Endothelial cell of umbilical vein (primary cell): ENCODE results near the gene TMEM42.

Source experiments
- EZH2 ChIP-seq: IDR thresholded peaks from 2 replicates; pipeline ENCODE4 v1.6.1; 2012; ENCODE audit warnings: borderline replicate concordance, low read depth, mild to moderate bottlenecking, moderate library complexity, low read length, inconsistent platforms; ENCODE audit not compliant: severe bottlenecking
- JUN ChIP-seq: IDR thresholded peaks from 2 replicates; pipeline ENCODE4 v1.6.1; 2011; ENCODE audit warnings: borderline replicate concordance, low read depth; ENCODE audit not compliant: insufficient read length, insufficient read depth
- MYC ChIP-seq: IDR thresholded peaks from one replicate; pipeline ENCODE4 v1.6.1; 2011; ENCODE audit warnings: mild to moderate bottlenecking, low read depth, low read length
- POLR2A ChIP-seq: IDR thresholded peaks from 2 replicates; pipeline ENCODE4 v1.6.1; 2012; ENCODE audit warnings: low read depth, mild to moderate bottlenecking, control low read depth, low read length

DNA sequence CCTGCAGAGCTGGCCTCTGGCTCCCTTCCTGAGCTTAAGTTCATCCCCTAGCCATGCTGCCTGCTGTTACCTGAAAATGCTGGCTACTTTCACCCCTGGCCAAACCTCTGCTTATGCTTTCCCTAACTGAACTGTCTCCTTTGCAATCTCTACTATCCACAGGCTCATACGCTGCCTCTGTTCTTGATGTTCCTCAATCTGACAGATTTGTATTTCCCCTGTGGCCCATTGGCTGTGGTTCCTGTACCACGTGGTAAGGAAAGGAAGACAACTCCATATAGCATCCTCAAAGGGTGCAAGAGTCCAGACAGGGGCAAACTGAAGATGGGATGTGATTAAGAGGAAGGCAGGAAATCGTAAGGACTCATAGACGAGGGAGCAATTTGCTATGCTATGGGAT is 45.9 kb downstream of the TMEM42 start:
- TF ChIP-seq POLR2A: no peak
- no peak for TF ChIP-seq MYC
- no peak for TF ChIP-seq JUN
- no peak for TF ChIP-seq EZH2
